ENCODE measurements around the gene FEN1.

The FEN1 gene

DNA sequence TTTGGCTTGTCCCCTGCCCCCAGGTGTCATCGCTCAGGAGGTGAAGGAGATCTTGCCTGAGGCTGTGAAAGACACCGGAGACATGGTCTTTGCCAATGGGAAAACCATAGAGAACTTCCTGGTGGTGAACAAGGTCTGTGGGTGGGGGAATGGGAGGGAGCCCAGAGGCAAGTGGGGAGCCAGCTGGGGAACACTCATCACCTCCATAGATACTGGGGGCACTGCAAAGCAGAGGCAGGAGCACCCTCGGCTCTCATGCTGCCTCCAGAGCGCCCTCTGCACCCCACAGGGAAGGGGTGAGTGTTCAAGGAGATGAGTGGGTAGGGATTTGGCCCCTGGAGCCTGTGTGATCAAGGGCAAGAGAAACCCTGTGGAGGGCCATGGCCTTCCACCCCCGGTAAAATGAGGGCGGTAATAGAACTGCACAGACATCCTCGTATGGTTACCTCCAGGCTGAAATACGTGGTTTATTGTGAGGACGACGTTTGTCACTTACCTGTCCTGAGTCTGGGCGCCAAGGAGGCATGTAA, 14.3 kb upstream of the FEN1 start:
- TF ChIP-seq, protein P1, sequence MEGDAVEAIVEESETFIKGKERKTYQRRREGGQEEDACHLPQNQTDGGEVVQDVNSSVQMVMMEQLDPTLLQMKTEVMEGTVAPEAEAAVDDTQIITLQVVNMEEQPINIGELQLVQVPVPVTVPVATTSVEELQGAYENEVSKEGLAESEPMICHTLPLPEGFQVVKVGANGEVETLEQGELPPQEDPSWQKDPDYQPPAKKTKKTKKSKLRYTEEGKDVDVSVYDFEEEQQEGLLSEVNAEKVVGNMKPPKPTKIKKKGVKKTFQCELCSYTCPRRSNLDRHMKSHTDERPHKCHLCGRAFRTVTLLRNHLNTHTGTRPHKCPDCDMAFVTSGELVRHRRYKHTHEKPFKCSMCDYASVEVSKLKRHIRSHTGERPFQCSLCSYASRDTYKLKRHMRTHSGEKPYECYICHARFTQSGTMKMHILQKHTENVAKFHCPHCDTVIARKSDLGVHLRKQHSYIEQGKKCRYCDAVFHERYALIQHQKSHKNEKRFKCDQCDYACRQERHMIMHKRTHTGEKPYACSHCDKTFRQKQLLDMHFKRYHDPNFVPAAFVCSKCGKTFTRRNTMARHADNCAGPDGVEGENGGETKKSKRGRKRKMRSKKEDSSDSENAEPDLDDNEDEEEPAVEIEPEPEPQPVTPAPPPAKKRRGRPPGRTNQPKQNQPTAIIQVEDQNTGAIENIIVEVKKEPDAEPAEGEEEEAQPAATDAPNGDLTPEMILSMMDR (conservative IDR thresholded peaks at IDR 0.05), result no peak

DNA sequence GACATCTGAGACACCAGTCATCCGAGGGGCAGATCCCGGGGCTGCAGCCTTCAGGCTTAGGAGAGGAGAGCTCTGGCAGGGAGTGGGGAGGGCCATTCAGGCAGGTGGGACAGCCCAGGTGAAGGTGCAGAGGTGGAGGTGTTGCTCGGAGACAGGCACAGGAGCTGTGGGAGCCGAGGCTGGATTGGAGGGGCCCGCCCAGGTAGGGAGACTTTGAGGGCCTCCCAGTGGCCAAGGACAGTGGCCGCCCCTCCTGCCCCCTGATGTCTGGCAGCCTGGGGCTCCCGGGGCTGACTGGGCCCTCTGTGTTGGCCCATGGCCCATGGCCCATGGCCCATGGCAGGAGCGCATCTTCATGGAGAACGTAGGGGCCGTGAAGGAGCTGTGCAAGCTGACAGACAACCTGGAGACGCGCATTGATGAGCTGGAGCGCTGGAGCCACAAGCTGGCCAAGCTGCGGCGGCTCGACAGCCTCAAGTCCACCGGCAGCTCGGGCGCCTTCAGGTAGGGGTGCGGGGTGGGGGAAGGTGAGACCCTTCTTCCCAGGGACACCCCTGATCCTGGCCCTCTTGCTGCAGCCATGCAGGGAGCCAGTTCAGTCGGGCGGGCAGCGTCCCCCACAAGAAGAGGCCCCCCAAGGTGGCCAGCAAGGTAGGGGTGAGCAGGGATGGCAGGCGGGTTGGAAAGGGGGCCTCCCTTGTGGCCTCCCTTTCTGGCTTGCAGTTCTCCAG, 13.6 kb upstream of the FEN1 start:
- TF ChIP-seq, protein P1 (conservative IDR thresholded peaks at IDR 0.05), result no peak
- H3K27ac ChIP-seq, result no peak overlapping the region

More for the DNA sequence above, 14.3 kb upstream of the FEN1 start:
- no peak overlapping the region for H3K27ac ChIP-seq

DNA sequence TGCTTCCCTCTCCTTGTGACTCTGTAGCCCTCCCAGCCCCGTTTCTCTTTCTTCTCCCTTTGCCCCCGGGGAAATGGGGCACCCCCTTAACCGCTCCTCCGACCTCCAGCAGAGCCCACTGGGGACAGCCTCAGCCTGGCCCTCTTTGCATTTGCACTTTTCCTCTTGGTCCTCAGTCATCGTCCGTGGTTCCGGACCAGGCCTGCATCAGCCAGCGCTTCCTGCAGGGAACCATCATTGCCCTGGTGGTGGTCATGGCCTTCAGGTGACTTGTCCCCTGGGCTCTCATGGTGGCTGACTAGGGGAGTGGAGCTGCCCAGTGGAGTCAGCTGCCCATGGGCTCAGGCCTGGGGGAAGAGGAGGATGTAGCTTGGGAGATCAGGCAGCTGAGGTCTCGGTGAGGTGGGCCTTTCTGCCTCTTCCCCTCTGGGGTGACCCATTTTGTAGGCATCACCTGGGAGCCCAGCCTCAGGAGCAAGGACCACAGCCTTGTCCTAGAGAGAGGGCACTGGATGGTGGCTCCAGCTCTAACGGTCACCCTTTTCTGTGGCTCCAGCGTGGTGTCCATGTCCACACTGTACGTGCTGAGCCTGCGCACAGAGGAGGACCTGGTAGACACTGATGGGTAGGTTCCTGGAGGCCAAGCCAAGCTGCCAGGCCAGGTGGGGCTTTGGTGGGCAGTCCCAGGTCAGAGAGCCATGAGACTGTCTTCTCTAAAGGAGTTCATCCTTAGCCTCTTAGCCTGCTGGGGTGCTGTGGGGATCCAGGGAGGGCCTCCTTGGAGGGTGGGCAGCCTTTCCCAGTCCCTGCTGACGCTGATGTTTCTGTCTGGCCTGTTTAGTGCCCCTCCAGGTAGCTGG, 12.8 kb upstream of the FEN1 start:
- TF ChIP-seq, protein P1 (conservative IDR thresholded peaks at IDR 0.05), result no peak

DNA sequence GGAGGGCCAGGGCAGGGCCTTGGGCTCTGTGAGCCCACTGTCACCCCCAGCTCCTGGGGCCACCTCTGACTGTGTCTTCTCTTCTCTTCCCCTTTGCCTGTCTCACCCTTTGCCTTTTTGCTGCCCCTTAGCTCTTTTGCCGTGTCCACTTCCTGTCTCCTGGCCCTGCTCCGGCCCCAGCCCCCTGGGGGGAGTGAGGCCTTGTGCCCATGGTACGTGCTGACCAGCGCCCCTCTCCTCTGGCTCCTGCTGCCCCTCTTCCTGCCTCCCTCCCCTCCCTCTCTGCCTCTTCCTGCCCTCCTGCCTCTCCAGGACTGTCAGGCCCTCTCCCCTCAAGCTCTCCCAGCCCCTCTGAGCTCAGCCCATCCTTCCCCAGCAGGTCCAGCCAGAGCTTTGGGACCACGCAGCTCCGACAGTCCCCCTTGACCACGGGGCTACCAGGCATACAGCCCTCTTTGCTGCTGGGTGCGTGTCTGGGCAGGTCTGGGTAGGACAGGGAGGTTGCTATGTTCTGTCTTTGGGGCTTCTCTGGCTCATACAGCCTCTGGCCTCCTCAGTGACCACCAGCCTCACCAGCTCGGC, 12.0 kb upstream of the FEN1 start:
- no peak overlapping the region for H3K27ac ChIP-seq
- TF ChIP-seq, protein P1 (conservative IDR thresholded peaks at IDR 0.05), result no peak

More for the DNA sequence above, 12.8 kb upstream of the FEN1 start:
- no peak overlapping the region for H3K27ac ChIP-seq

DNA sequence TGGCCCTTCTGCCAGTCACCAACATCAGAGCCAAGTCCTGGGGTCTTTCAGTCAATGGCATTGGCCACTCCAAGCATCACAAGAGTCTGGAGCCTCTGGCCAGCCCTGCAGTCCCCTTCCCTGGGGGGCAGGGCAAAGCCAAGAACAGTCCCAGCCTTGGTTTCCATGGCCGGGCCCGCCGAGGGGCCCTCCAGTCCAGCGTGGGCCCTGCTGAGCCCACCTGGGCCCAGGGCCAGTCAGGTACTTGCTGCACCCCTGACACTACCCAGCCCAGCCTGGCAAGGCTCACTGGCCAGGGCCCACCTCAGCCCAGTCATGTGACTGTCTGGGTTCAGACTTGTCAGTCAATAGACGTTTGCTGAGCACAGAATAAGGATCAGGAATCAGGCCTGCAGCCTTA, 11.1 kb upstream of the FEN1 start:
- TF ChIP-seq, protein P1 (conservative IDR thresholded peaks at IDR 0.05), result no peak
- no peak overlapping the region for H3K27ac ChIP-seq

DNA sequence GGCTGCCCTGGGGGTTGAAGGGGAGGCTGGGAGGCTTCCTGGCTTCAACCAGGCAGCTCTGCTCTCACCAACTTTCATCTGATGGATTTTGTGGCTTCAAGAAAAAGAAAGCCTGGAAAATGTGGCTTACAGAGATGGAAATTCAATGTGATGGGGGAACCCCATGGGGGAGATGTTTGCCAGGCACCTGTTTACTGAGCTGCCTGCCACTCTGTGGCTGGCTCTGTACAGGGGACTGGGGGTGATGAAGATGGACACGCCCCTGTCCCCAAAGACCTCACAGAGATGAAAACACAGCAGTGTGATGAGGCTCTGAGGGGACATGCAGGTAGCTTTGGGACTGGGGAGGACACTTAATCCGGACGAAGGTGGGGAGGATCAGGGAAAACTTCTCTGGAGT, 10.4 kb upstream of the FEN1 start:
- TF ChIP-seq, protein P1 (conservative IDR thresholded peaks at IDR 0.05), result no peak
- no peak overlapping the region for H3K27ac ChIP-seq

DNA sequence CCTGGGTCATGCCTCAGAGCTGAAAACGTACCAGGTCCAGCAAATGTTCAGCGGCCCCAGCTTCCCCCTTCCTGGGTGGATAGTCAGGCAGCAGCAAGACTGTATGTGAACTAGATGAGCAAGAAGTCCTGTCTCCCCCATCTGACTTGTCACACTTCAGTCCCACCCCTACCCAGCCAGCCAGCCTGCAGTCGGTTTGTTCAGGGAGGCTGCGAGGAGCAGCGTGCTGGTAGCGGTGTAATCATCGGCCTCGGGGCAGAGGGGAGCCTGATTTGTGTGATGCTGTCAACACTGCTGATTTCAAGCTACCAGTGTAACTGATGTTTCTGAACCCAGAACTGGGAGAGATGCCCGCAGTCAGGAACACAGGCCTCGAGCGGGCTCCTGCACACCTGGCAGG, 9.9 kb upstream of the FEN1 start:
- TF ChIP-seq, protein P1 (conservative IDR thresholded peaks at IDR 0.05), result no peak
- H3K27ac ChIP-seq, result no peak overlapping the region

Data from VCaP (cell line).